Bronchial epithelial cell (primary cell): ENCODE results near the gene FGF1. TPM values are rescaled to one million over a fixed set of nuclear protein-coding genes. Genes with fewer than 3 reads are reported as not detected.

Source experiments
- DNase-seq: peaks from one replicate; pipeline ENCODE4 v3.0.0-alpha.2; 2010; ENCODE audit warnings: low read depth
- FAIRE-seq: peaks from 2 replicates; lab custom pipeline; 2011; peaks lifted over from hg19 to GRCh38; lab: Jason Lieb, UNC
- H3K27me3 ChIP-seq: 2 replicates; pipeline ENCODE4 v1.5.1; 2011; ENCODE audit warnings: low read length; ENCODE audit not compliant: control insufficient read depth, insufficient read depth
- H3K36me3 ChIP-seq: 2 replicates; pipeline ENCODE4 v1.5.1; 2011; ENCODE audit warnings: low read length; ENCODE audit not compliant: control insufficient read depth, insufficient read depth
- H3K4me3 ChIP-seq: 2 replicates; pipeline ENCODE4 v1.5.1; 2011; ENCODE audit warnings: mild to moderate bottlenecking, low read depth, low read length, control low read depth
- CTCF ChIP-seq: IDR thresholded peaks from 2 replicates; pipeline ENCODE4 v1.5.1; 2011; ENCODE audit warnings: mild to moderate bottlenecking, moderate library complexity, low read length, control low read depth, inconsistent platforms; ENCODE audit not compliant: insufficient read depth, severe bottlenecking
- total RNA-seq: library from RNA; depleted of rRNA; stranded (reverse); fragments of >200 nt; gene quantifications from 2 replicates; pipeline ENCODE4 v1.2.1, GENCODE V29; 2014

Gene FGF1
- total RNA-seq, 1 donor from 2014 or later, result under 0.01 TPM

- FAIRE-seq, result no peak
- no peak for TF ChIP-seq CTCF
- Histone ChIP-seq H3K27me3 (no peaks in the 10 kb centered on the region), H3K4me3 (no peak overlapping the region), H3K36me3 (no peaks in the 10 kb centered on the region)
- peak; percentile 33 for DNase-seq
Measured at GRCh38 chr5:142545650-142546322, 140.1 kb downstream of the FGF1 start.

GRCh38 chr5:142544946-142545649 is 140.8 kb downstream of the FGF1 start:
- TF ChIP-seq CTCF, result no peak
- DNase-seq (no peak), FAIRE-seq (no peak)
- Histone ChIP-seq H3K4me3 (no peak overlapping the region), H3K27me3 (no peaks in the 10 kb centered on the region), H3K36me3 (no peaks in the 10 kb centered on the region)

- TF ChIP-seq CTCF, result no peak
- Histone ChIP-seq H3K36me3 (no peaks in the 10 kb centered on the region), H3K27me3 (no peaks in the 10 kb centered on the region), H3K4me3 (no peak overlapping the region)
- DNase-seq (no peak), FAIRE-seq (no peak)
Measured at GRCh38 chr5:142544071-142544753, 141.7 kb downstream of the FGF1 start.

GRCh38 chr5:142542906-142543305 is 143.0 kb downstream of the FGF1 start:
- H3K27me3 ChIP-seq, result no peaks in the 10 kb centered on the region
- FAIRE-seq (no peak), DNase-seq (no peak)
- no peak for TF ChIP-seq CTCF
- H3K4me3 ChIP-seq, result no peak overlapping the region
- no peaks in the 10 kb centered on the region for H3K36me3 ChIP-seq

Other genes starting within 250 kb of the FGF1 start
- 17.1 and 23.8 TPM in 2 replicates for gene ARHGAP26, start 84.3 kb upstream of the FGF1 start, total RNA-seq